Heart left ventricle (tissue), 16 donors: ENCODE data around the gene SETD2. TPM values are rescaled to one million over a fixed set of nuclear protein-coding genes. Genes with fewer than 3 reads are reported as not detected.

Experiments
- ATAC-seq, 4 donors: fragments of 200-7000 bp; cut with Tn5 transposase; one replicate each; pipeline ENCODE4 v1.9.1; 2020 to 2022; ENCODE audit warnings: moderate library complexity in 4 of 4, mild to moderate bottlenecking in 3 of 4, moderate number of reproducible peaks in 1 of 4
- DNase-seq, 5 donors: peaks; one replicate each; pipeline ENCODE4 v3.0.0-alpha.2; 2020
- H3K27ac ChIP-seq, 12 donors: fragments of 200-600 bp; sonication (generic) in 4 of 12; one replicate each; pipeline versions ENCODE4 v1.5.0 to v1.8.0; 2016 to 2022; ENCODE audit warnings: mild to moderate bottlenecking in 2 of 12
- H3K27me3 ChIP-seq, 9 donors: fragments of 200-600 bp; sonication (generic) in 2 of 9; one replicate each; pipeline versions ENCODE4 v1.5.1 to v1.8.0; 2016 to 2022; ENCODE audit warnings: mild to moderate bottlenecking in 3 of 9
- H3K36me3 ChIP-seq, 9 donors: fragments of 200-600 bp; sonication (generic) in 2 of 9; one replicate each; pipeline versions ENCODE4 v1.5.0 to v1.8.0; 2018 to 2022; ENCODE audit warnings: mild to moderate bottlenecking in 2 of 9
- H3K4me1 ChIP-seq, 12 donors: fragments of 200-600 bp; sonication (generic) in 4 of 12; one replicate each; pipeline versions ENCODE4 v1.5.0 to v1.8.0; 2016 to 2022; ENCODE audit warnings: mild to moderate bottlenecking in 3 of 12
- H3K4me3 ChIP-seq, 12 donors: fragments of 200-600 bp; sonication (generic) in 4 of 12; one replicate each; pipeline versions ENCODE4 v1.5.0 to v1.8.0; 2017 to 2022; ENCODE audit warnings: mild to moderate bottlenecking in 9 of 12, moderate library complexity in 4 of 12
- H3K9me3 ChIP-seq, 12 donors: fragments of 200-600 bp; sonication (generic) in 4 of 12; one replicate each; pipeline versions ENCODE4 v1.5.0 to v1.8.0; 2016 to 2022; ENCODE audit warnings: mild to moderate bottlenecking in 1 of 12
- POLR2A ChIP-seq, 2 donors: fragments of 450-650 bp; IDR thresholded peaks; one replicate each; pipeline ENCODE4 v1.6.1; 2017; ENCODE audit warnings: antibody characterized with exemption in 2 of 2, mild to moderate bottlenecking in 2 of 2, moderate library complexity in 2 of 2
- WGBS, 4 donors: extraction: QIAGEN DNeasy Blood & Tissue Kit in 2 of 4; methylation state at CpG; one replicate each; pipeline versions ENCODE4 v1.1.5 to v1.1.7; 2013 to 2018; 5-methylcytosine and 5-hydroxymethylcytosine counted together
- intact Hi-C, 10 donors: fragments of 100-400 bp; cut with DNase I; formaldehyde crosslinking; loops; one replicate each; pipeline versions ENCODE4 v1.11.1 to v1.14.2; 2022
- polyA plus RNA-seq, 2 donors: library from polyadenylated mRNA; stranded (reverse); fragments of 200-250 nt; gene quantifications; one replicate each; pipeline ENCODE4 v1.2.3, GENCODE V29; 2013
- total RNA-seq, 9 donors: library from RNA; depleted of rRNA in 2 of 9; stranded (reverse); fragments of >200 nt in 2 of 9; fragmentation: NEBNext Ultra II Directional in 3 of 9; extraction: Animal tissue kit (Norgen Biotek cat#: 25700) in 3 of 9; gene quantifications; one replicate each; pipeline versions ENCODE4 v1.1.0 to v1.2.4, GENCODE V29; 2016 to 2023
- TF ChIP-seq, protein P1 (sequence below), 12 donors: fragments of 200-600 bp; sonication (generic) in 4 of 12; IDR thresholded peaks; one replicate each; pipeline versions ENCODE4 v1.5.0 to v1.8.0; 2018 to 2022; ENCODE audit warnings: antibody characterized with exemption in 12 of 12, mild to moderate bottlenecking in 5 of 12
- donor health status: ischemic (EF 13 %, LVEDD 7.1; RV severe dilation, severe dysfunction).
- donor health status: healthy with polysubstance abuse.
- donor health status: DM: no; HTN: yes; CAD: no.
- donor health status: DM: no; HTN: no; CAD: no.
- donor health status: ischemic (EF 25% LVEDD 6.9; RV normal size, moderate dysfunction).
- donor health status: ischemic (EF 25% LVEDD 5.7; RV mildly dilated, moderate dysfunction).
- donor health status: healthy.
- donor health status: DM: yes; HTN: yes; CAD: no.
- donor health status: ischemic (EF 35%, LVEDD 5.7; RV mildly dilated, moderate dysfunction).
- donor health status: nonischemic (EF 11% LVEDD 7.7; RV severe dilation, severe dysfunction).
- donor health status: DM: yes; HTN: yes; CAD: no.
- donor health status: PGD.
- donor health status: ischemic (EF 29% LVEDD 5.4; RV normal size, mild dysfunction).
- donor health status: nonischemic (EF 23%, LVEDD 6.1; RV moderate dilation, normal function).

Gene SETD2
- total and polyA plus RNA-seq, 11 donors: 9.0 to 34.1 (median 29.9) TPM

DNA sequence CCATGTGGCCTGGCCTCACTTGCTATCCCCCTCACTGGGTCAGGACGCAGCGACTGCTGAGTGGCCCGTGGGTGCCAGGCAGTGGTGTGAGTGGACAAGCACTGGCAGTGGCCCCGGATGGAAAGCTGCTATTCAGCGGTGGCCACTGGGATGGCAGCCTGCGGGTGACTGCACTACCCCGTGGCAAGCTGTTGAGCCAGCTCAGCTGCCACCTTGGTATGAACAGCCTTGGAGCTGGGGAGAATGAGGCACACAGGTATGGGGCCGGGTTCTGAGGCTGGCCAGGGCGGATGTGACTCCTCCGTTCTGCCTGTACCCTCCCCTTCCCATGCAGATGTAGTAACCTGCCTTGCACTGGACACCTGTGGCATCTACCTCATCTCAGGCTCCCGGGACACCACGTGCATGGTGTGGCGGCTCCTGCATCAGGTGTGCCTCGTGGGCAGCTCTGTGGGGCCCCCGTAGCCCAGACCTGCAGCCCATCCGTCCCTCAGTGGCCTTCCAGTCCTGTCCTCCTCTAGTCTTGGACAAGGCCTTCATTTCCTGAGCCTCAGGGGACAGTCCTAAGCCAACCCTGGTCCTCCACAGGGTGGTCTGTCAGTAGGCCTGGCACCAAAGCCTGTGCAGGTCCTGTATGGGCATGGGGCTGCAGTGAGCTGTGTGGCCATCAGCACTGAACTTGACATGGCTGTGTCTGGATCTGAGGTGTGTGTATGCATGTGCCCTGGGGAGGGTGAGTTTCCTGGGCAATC, 156.3 kb downstream of the SETD2 start:
- peaks cover 0 to 60% (median 19%) of the 10 kb centered on the region in 9 donors for H3K36me3 ChIP-seq
- ATAC-seq (no peak), DNase-seq (peak in 1 of 5 donors; percentile 55)
- TF ChIP-seq, protein P1, sequence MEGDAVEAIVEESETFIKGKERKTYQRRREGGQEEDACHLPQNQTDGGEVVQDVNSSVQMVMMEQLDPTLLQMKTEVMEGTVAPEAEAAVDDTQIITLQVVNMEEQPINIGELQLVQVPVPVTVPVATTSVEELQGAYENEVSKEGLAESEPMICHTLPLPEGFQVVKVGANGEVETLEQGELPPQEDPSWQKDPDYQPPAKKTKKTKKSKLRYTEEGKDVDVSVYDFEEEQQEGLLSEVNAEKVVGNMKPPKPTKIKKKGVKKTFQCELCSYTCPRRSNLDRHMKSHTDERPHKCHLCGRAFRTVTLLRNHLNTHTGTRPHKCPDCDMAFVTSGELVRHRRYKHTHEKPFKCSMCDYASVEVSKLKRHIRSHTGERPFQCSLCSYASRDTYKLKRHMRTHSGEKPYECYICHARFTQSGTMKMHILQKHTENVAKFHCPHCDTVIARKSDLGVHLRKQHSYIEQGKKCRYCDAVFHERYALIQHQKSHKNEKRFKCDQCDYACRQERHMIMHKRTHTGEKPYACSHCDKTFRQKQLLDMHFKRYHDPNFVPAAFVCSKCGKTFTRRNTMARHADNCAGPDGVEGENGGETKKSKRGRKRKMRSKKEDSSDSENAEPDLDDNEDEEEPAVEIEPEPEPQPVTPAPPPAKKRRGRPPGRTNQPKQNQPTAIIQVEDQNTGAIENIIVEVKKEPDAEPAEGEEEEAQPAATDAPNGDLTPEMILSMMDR (IDR thresholded peaks at IDR 0.05): no peak
- no peak for TF ChIP-seq POLR2A (IDR thresholded peaks at IDR 0.05)
- no peak overlapping the region for H3K27ac ChIP-seq
- intact Hi-C loops: loop anchor here in 3 of 10 donors (5.0 to 10.0 kb wide), 2 partner anchors 140 to 303 kb away; partner anchors contain the start of gene TMIE (in 2 of the 3)
- no peaks in the 10 kb centered on the region for H3K9me3 ChIP-seq
- no peaks in the 10 kb centered on the region for H3K27me3 ChIP-seq
- no peak overlapping the region for H3K4me3 ChIP-seq
- WGBS, 4 donors: 89 to 96% (median 92%) methylated on average over 12 to 16 of the region's 16 CpGs
- peaks cover 0 to 19% (median 7%) of the 10 kb centered on the region in 12 donors for H3K4me1 ChIP-seq

DNA sequence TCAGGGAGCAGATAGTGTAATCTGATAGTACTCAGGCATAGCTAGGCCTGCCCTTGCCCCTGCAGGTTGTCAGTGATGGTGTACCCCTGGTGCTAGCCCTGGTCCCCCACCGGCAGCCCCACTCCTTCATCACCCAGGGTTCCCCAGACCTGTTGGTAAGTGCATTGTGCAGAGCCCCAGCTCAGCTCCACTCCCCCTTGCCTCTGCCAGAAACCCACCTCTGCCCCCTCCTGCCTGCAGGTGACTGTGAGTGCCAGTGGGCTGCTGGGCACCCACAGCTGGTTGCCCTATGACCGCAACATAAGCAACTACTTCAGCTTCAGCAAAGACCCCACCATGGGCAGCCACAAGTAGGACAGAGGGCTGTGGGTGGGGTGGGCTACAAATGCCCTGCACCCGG, 156.9 kb downstream of the SETD2 start:
- 87 to 100% (median 88%) methylated on average over 2 to 3 of the region's 3 CpGs for WGBS, 4 donors

DNA sequence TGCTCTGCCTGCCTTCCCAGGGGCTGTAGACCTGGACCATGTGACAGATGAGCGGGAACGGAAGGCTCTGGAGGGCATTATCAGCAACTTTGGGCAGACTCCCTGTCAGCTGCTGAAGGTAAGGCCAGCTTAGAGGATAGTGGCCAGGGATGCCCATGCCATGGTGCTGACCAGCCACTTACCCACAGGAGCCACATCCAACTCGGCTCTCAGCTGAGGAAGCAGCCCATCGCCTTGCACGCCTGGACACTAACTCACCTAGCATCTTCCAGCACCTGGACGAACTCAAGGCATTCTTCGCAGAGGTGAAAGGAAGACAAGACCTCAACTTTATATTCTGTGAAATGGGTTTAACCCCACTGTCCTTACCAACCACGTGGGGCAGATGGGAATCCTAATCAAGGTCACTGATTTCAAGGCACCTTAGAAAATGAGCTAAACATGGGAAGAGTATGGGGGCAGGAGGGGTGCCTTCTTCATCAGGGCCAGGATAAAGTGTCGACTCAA, 157.7 kb downstream of the SETD2 start:
- Histone ChIP-seq H3K9me3 (no peaks in the 10 kb centered on the region), H3K27me3 (no peaks in the 10 kb centered on the region), H3K4me3 (no peak overlapping the region), H3K4me1 (peaks cover 0 to 15% (median 7%) of the 10 kb centered on the region in 12 donors), H3K27ac (no peak overlapping the region), H3K36me3 (peaks cover 0 to 75% (median 32%) of the 10 kb centered on the region in 9 donors)
- intact Hi-C loops: loop anchor here in 3 of 10 donors (5.0 to 10.0 kb wide), 2 partner anchors 139 to 301 kb away; partner anchors contain the start of gene TMIE (in 2 of the 3)
- TF ChIP-seq, protein P1 (IDR thresholded peaks at IDR 0.05): no peak
- no peak for TF ChIP-seq POLR2A (IDR thresholded peaks at IDR 0.05)
- ATAC-seq (no peak), DNase-seq (no peak)
- WGBS, 4 donors: 89 to 93% (median 92%) methylated on average over 9 of the region's 9 CpGs

More for the DNA sequence above, 156.9 kb downstream of the SETD2 start:
- Histone ChIP-seq H3K36me3 (peaks cover 0 to 67% (median 26%) of the 10 kb centered on the region in 9 donors), H3K4me3 (no peak overlapping the region), H3K9me3 (no peaks in the 10 kb centered on the region), H3K27ac (no peak overlapping the region), H3K4me1 (peaks cover 0 to 15% (median 7%) of the 10 kb centered on the region in 12 donors), H3K27me3 (no peaks in the 10 kb centered on the region)
- TF ChIP-seq POLR2A (IDR thresholded peaks at IDR 0.05): no peak
- TF ChIP-seq, protein P1 (IDR thresholded peaks at IDR 0.05): no peak
- intact Hi-C loops: loop anchor here in 3 of 10 donors (5.0 to 10.0 kb wide), 2 partner anchors 140 to 302 kb away; partner anchors contain the start of gene TMIE (in 2 of the 3)
- no peak for DNase-seq
- no peak for ATAC-seq
